ENCODE data around the gene MPRIP. TPM values are rescaled to one million over a fixed set of nuclear protein-coding genes. Genes with fewer than 3 reads are reported as not detected.
"Not testable (repeated sequence)": the region's sequence is repeated elsewhere in the genome, so short reads cannot be mapped to it uniquely, and the experiment has no call there.

MPRIP gene
- total RNA-seq, 6 experiments from 2014 or later = 39.0 to 97.6 (median 76.7) TPM

GRCh38 chr17:17183744-17184143, 141.5 kb downstream of the MPRIP start:
- Histone ChIP-seq H3K36me3 (peaks cover 0 to 49% (median 12%) of the 10 kb centered on the region in 4 donors), H3K9me3 (no peaks in the 10 kb centered on the region), H3K4me3 (no peak overlapping the region), H3K27ac (no peak overlapping the region), H3K27me3 (no peaks in the 10 kb centered on the region), H3K4me1 (no peaks in the 10 kb centered on the region)
- ATAC-seq (no peak), DNase-seq (no peak)
- 83% methylated on average over 2 of the region's 4 CpGs for WGBS (ENCODE audit: insufficient coverage, low coverage, low lambda C conversion rate, missing lambda C conversion rate)
- intact Hi-C loops (cut with DNase I) = no loop called here
- TF ChIP-seq, protein P1, sequence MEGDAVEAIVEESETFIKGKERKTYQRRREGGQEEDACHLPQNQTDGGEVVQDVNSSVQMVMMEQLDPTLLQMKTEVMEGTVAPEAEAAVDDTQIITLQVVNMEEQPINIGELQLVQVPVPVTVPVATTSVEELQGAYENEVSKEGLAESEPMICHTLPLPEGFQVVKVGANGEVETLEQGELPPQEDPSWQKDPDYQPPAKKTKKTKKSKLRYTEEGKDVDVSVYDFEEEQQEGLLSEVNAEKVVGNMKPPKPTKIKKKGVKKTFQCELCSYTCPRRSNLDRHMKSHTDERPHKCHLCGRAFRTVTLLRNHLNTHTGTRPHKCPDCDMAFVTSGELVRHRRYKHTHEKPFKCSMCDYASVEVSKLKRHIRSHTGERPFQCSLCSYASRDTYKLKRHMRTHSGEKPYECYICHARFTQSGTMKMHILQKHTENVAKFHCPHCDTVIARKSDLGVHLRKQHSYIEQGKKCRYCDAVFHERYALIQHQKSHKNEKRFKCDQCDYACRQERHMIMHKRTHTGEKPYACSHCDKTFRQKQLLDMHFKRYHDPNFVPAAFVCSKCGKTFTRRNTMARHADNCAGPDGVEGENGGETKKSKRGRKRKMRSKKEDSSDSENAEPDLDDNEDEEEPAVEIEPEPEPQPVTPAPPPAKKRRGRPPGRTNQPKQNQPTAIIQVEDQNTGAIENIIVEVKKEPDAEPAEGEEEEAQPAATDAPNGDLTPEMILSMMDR (IDR thresholded peaks at IDR 0.05) = no peak
- no peak for TF ChIP-seq POLR2A (IDR thresholded peaks at IDR 0.05)

GRCh38 chr17:17184985-17185757, 142.9 kb downstream of the MPRIP start:
- H3K36me3 ChIP-seq = peaks cover 0 to 38% (median 5%) of the 10 kb centered on the region in 4 donors
- 43% methylated on average over 9 of the region's 13 CpGs for WGBS (ENCODE audit: insufficient coverage, low coverage, low lambda C conversion rate, missing lambda C conversion rate)
- H3K27me3 ChIP-seq; H3K27ac ChIP-seq; H3K4me3 ChIP-seq; H3K9me3 ChIP-seq; DNase-seq; H3K4me1 ChIP-seq; intact Hi-C loops (cut with DNase I): not testable (repeated sequence)
- ATAC-seq = peak; percentile 21 to 49 (median 24)

DNA sequence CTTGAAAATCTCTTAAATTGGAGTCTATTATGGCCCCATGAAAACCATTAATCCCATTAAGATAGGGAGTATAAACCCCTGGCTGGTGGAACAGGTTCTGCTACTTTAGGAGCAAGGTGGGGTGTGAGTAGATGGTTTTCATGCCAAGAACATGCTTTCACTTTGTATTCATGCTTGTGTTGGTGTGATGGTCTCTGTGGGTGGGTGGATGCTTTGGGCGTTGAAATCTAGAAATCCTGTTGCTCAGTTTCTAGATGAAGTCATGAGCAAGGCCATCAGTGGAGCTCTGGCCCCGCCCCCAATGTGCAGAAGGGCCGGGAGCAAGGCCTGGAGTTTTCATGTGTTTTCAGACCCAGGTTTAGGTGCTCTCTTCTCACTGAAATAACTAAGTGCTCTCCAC, 143.8 kb downstream of the MPRIP start:
- Histone ChIP-seq H3K4me1 (no peaks in the 10 kb centered on the region), H3K27ac (no peak overlapping the region)

GRCh38 chr17:17186551-17187505, 144.6 kb downstream of the MPRIP start:
- intact Hi-C loops (cut with DNase I) = no loop called here
- Histone ChIP-seq H3K4me3 (no peak overlapping the region), H3K27me3 (no peaks in the 10 kb centered on the region), H3K4me1 (no peaks in the 10 kb centered on the region), H3K9me3 (no peaks in the 10 kb centered on the region), H3K36me3 (peaks cover 0 to 22% (median 0%) of the 10 kb centered on the region in 4 donors), H3K27ac (no peak overlapping the region)
- 69% methylated on average over 8 of the region's 14 CpGs for WGBS (ENCODE audit: insufficient coverage, low coverage, low lambda C conversion rate, missing lambda C conversion rate)
- no peak for ATAC-seq
- TF ChIP-seq POLR2A (IDR thresholded peaks at IDR 0.05) = no peak
- TF ChIP-seq, protein P1 (IDR thresholded peaks at IDR 0.05) = no peak
- no peak for DNase-seq

More for the DNA sequence above, 143.8 kb downstream of the MPRIP start:
- Histone ChIP-seq H3K27me3 (no peaks in the 10 kb centered on the region), H3K36me3 (peaks cover 0 to 29% (median under 1%) of the 10 kb centered on the region in 4 donors), H3K9me3 (no peaks in the 10 kb centered on the region), H3K4me3 (no peak overlapping the region)
- no peak for DNase-seq
- intact Hi-C loops (cut with DNase I) = no loop called here
- 44% methylated on average over 2 of the region's 3 CpGs for WGBS (ENCODE audit: insufficient coverage, low coverage, low lambda C conversion rate, missing lambda C conversion rate)
- TF ChIP-seq POLR2A (IDR thresholded peaks at IDR 0.05) = no peak
- TF ChIP-seq, protein P1 (IDR thresholded peaks at IDR 0.05) = no peak
- ATAC-seq = no peak
